HCT116 (cell line): Measurements from ENCODE around the gene RASAL2. TPM values are rescaled to one million over a fixed set of nuclear protein-coding genes. Genes with fewer than 3 reads are reported as not detected.

ENCODE experiments used
- ATAC-seq: fragments of 200-7000 bp; cut with Tn5 transposase; 2 replicates; pipeline ENCODE4 v1.9.1; 2020; ENCODE audit warnings: mild to moderate bottlenecking, moderate library complexity
- BruUV-seq: library from RNA; stranded (reverse); fragments of 400-500 nt; replicated peaks from 2 replicates; lab custom pipeline; 2021; lab: Mats Ljungman, UMichigan
- CTCF ChIA-PET: fragments of 300-600 bp; sonication (Branson Sonifier 250); formaldehyde crosslinking; loops from one replicate; lab custom pipeline; 2021; ENCODE audit warnings: antibody characterized with exemption; lab: Charles Lee
- POLR2A ChIA-PET: fragments of 300-600, 350-600 bp; sonication (Branson Sonifier 250); formaldehyde crosslinking; loops from one replicate; lab custom pipeline; 2021; ENCODE audit warnings: antibody characterized with exemption; lab: Charles Lee
- RAD21 ChIA-PET, 2 experiments: fragments of 300-600 bp; sonication (Branson Sonifier 250); formaldehyde crosslinking; loops; one replicate each; lab custom pipeline; 2023; ENCODE audit warnings: low total read pairs in 2 of 2; ENCODE audit not compliant: uncharacterized antibody in 2 of 2, unreplicated experiment in 2 of 2, low non-redundant PET in 1 of 2; lab: Charles Lee
- DNase-seq: peaks from one replicate; pipeline ENCODE4 v3.0.0-alpha.2; 2010; ENCODE audit warnings: low read depth, low spot score
- H2AFZ ChIP-seq: fragments of 200-600 bp; shearing (Covaris generic), sonication (generic); 2 replicates; pipeline ENCODE4 v1.6.1; 2017; ENCODE audit warnings: low read depth, mixed run types, mixed read lengths, antibody characterized with exemption, low read length; ENCODE audit not compliant: poor library complexity, severe bottlenecking
- H3K27ac ChIP-seq: 2 replicates; pipeline ENCODE4 v1.5.1; 2012; ENCODE audit warnings: low read depth, low read length
- H3K27me3 ChIP-seq: fragments of 200-600 bp; sonication (generic); 2 replicates; pipeline ENCODE4 v1.6.1; 2016; ENCODE audit warnings: mixed run types, low read length, mixed read lengths; ENCODE audit not compliant: insufficient read depth
- H3K36me3 ChIP-seq, 2 experiments: fragments of 200-500 bp in 1 of 2; fragments of 200-600 bp in 1 of 2; sonication (Bioruptor generic) in 1 of 2; sonication (generic) in 1 of 2; 2 replicates each; pipeline versions ENCODE4 v1.5.1 to v1.6.1; 2014 to 2016; ENCODE audit warnings: low read length in 2 of 2, inconsistent platforms in 1 of 2, mixed read lengths in 1 of 2, mixed run types in 1 of 2; ENCODE audit not compliant: insufficient read depth in 2 of 2, control insufficient read depth in 1 of 2
- H3K4me1 ChIP-seq, 2 experiments: fragments of 200-600 bp in 1 of 2; sonication (generic) in 1 of 2; 2 replicates each; pipeline versions ENCODE4 v1.5.1 to v1.6.1; 2012 to 2017; ENCODE audit warnings: low read length in 2 of 2, inconsistent platforms in 1 of 2, mild to moderate bottlenecking in 1 of 2, mixed read lengths in 1 of 2, mixed run types in 1 of 2, moderate library complexity in 1 of 2; ENCODE audit not compliant: insufficient read depth in 2 of 2, control insufficient read depth in 1 of 2
- H3K4me2 ChIP-seq: fragments of 200-600 bp; sonication (generic); 2 replicates; pipeline ENCODE4 v1.6.1; 2017; ENCODE audit warnings: mixed run types, low read length, mixed read lengths
- H3K4me3 ChIP-seq, 2 experiments: fragments of 200-600 bp in 1 of 2; sonication (generic) in 1 of 2; replicated peaks in 1 of 2; 2 replicates each; pipeline ENCODE4 v1.5.1; 2011 to 2016; ENCODE audit warnings: low read length in 2 of 2, control low read depth in 1 of 2, low read depth in 1 of 2, mild to moderate bottlenecking in 1 of 2, mixed read lengths in 1 of 2, mixed run types in 1 of 2
- H3K79me2 ChIP-seq: fragments of 200-600 bp; sonication (generic); 2 replicates; pipeline ENCODE4 v1.6.1; 2017; ENCODE audit warnings: mild to moderate bottlenecking, mixed run types, low read length, moderate library complexity, mixed read lengths; ENCODE audit not compliant: insufficient read depth
- H3K9ac ChIP-seq: fragments of 200-600 bp; sonication (generic); 2 replicates; pipeline ENCODE4 v1.6.1; 2016; ENCODE audit warnings: low read length, mixed read lengths
- H3K9me2 ChIP-seq: fragments of 200-600 bp; sonication (generic), shearing (Covaris generic); 2 replicates; pipeline ENCODE4 v1.6.1; 2017; ENCODE audit warnings: mixed run types, mild to moderate bottlenecking, moderate library complexity; ENCODE audit not compliant: insufficient read depth
- H3K9me3 ChIP-seq, 2 experiments: fragments of 200-500 bp in 1 of 2; fragments of 200-600 bp in 1 of 2; sonication (Bioruptor generic) in 1 of 2; sonication (generic) in 1 of 2; 2 replicates each; pipeline ENCODE4 v1.6.1; 2014 to 2017; ENCODE audit warnings: low read length in 2 of 2, mixed read lengths in 2 of 2, inconsistent platforms in 1 of 2, low read depth in 1 of 2, mild to moderate bottlenecking in 1 of 2, mixed run types in 1 of 2, moderate library complexity in 1 of 2; ENCODE audit not compliant: control insufficient read depth in 1 of 2, insufficient read depth in 1 of 2
- H4K20me1 ChIP-seq: fragments of 200-600 bp; sonication (generic), shearing (Covaris generic); 2 replicates; pipeline ENCODE4 v1.6.1; 2017; ENCODE audit warnings: mixed run types, mild to moderate bottlenecking, moderate library complexity; ENCODE audit not compliant: insufficient read depth
- CEBPB ChIP-seq: IDR thresholded peaks from 2 replicates; pipeline ENCODE4 v1.6.1; 2012; ENCODE audit warnings: low read depth
- JUND ChIP-seq: IDR thresholded peaks from 2 replicates; pipeline ENCODE4 v1.6.1; 2012
- SIN3A ChIP-seq: IDR thresholded peaks from 2 replicates; pipeline ENCODE4 v1.6.1; 2012; ENCODE audit warnings: low read depth
- YY1 ChIP-seq: IDR thresholded peaks from 2 replicates; pipeline ENCODE4 v1.6.1; 2011; ENCODE audit warnings: low read length, low read depth, moderate library complexity, mild to moderate bottlenecking; ENCODE audit not compliant: insufficient replicate concordance; ENCODE audit errors: extremely low read depth
- ZFX ChIP-seq: fragments of 450-650 bp; IDR thresholded peaks from 2 replicates; pipeline ENCODE4 v1.6.1; 2017
- intact Hi-C: fragments of 100-400 bp; cut with micrococcal nuclease; formaldehyde crosslinking; loops from 2 replicates; pipeline ENCODE4 v1.10.0; 2022
- total RNA-seq: library from RNA; stranded (reverse); gene quantifications from one replicate; pipeline ENCODE4 v1.2.1, GENCODE V29; 2021; ENCODE audit not compliant: unreplicated experiment
- TF ChIP-seq, protein P1 (sequence below): IDR thresholded peaks from 2 replicates; pipeline ENCODE4 v1.6.1; 2011; ENCODE audit warnings: mild to moderate bottlenecking, low read length, moderate library complexity; ENCODE audit not compliant: insufficient replicate concordance; ENCODE audit errors: extremely low read depth
- TF ChIP-seq, protein P2 (sequence below), 3 experiments: fragments of 200-600 bp in 1 of 3; sonication (generic) in 1 of 3; IDR thresholded peaks in 2 of 3; conservative IDR thresholded peaks in 1 of 3; 2 replicates each; pipeline ENCODE4 v1.5.1; 2012 to 2017; ENCODE audit warnings: low read depth in 2 of 3, low read length in 2 of 3, antibody characterized with exemption in 1 of 3, borderline replicate concordance in 1 of 3, control low read depth in 1 of 3, mild to moderate bottlenecking in 1 of 3, mixed read lengths in 1 of 3, mixed run types in 1 of 3, moderate library complexity in 1 of 3; ENCODE audit not compliant: insufficient read depth in 1 of 3

Gene RASAL2
- total RNA-seq, 1 experiment from 2014 or later, result 11.7 TPM

DNA sequence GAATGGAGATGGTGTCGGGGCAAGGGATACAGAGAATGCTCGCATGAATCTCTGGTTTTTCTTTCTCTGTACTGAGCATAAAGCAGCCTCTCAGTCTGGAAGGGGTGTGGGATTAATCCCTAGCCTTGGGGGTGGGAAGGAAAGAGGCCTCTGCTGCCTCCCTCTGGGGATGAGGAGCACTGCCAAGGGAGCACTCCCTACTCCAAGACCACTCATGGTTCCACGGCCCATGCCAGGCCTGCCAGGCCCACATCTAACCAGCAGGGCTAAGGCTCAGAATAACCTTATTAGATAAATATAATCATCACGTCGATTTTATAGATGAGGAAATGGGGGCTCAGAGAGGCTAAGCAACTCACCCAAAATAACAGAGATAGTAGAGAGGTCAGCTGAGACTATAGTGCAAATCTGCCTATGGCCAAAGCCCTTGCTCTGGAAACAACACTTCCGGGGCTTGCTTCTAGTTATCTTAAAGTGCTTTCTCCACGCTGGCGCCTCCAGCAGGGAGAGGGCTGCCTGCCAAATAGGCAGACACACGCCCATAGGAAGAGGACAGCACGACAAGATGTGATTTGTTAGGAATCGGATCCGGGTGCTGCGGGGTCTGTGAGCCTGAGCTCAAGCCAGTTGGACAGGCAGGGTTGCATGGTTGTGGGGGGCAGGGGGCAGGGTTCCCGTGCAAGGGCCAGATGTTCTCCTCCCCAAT, 419.5 kb downstream of the RASAL2 start:
- TF ChIP-seq JUND (no peak), SIN3A (no peak), ZFX (no peak), YY1 (no peak), CEBPB (no peak)
- TF ChIP-seq, protein P1, sequence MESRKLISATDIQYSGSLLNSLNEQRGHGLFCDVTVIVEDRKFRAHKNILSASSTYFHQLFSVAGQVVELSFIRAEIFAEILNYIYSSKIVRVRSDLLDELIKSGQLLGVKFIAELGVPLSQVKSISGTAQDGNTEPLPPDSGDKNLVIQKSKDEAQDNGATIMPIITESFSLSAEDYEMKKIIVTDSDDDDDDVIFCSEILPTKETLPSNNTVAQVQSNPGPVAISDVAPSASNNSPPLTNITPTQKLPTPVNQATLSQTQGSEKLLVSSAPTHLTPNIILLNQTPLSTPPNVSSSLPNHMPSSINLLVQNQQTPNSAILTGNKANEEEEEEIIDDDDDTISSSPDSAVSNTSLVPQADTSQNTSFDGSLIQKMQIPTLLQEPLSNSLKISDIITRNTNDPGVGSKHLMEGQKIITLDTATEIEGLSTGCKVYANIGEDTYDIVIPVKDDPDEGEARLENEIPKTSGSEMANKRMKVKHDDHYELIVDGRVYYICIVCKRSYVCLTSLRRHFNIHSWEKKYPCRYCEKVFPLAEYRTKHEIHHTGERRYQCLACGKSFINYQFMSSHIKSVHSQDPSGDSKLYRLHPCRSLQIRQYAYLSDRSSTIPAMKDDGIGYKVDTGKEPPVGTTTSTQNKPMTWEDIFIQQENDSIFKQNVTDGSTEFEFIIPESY, result no peak
- TF ChIP-seq, protein P2, sequence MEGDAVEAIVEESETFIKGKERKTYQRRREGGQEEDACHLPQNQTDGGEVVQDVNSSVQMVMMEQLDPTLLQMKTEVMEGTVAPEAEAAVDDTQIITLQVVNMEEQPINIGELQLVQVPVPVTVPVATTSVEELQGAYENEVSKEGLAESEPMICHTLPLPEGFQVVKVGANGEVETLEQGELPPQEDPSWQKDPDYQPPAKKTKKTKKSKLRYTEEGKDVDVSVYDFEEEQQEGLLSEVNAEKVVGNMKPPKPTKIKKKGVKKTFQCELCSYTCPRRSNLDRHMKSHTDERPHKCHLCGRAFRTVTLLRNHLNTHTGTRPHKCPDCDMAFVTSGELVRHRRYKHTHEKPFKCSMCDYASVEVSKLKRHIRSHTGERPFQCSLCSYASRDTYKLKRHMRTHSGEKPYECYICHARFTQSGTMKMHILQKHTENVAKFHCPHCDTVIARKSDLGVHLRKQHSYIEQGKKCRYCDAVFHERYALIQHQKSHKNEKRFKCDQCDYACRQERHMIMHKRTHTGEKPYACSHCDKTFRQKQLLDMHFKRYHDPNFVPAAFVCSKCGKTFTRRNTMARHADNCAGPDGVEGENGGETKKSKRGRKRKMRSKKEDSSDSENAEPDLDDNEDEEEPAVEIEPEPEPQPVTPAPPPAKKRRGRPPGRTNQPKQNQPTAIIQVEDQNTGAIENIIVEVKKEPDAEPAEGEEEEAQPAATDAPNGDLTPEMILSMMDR (IDR thresholded peaks at IDR 0.05 in 2 of 3, conservative IDR thresholded peaks at IDR 0.05 in 1 of 3; ENCODE audit: borderline replicate concordance in 1 of 3, insufficient read depth in 1 of 3, low read depth in 2 of 3, low read length in 2 of 3), result 0 out of 6 replicates have a peak, but pooled peaks of 1 of the 3 experiments have one; percentile 19
- Histone ChIP-seq H3K79me2 (no peaks in the 10 kb centered on the region), H4K20me1 (no peaks in the 10 kb centered on the region), H3K4me3 (no peak overlapping the region), H3K4me2 (no peak overlapping the region), H2AFZ (no peak overlapping the region), H3K9me3 (no peaks in the 10 kb centered on the region), H3K4me1 (no peaks in the 10 kb centered on the region), H3K9me2 (no peaks in the 10 kb centered on the region), H3K27ac (no peak overlapping the region), H3K36me3 (no peaks in the 10 kb centered on the region), H3K9ac (no peak overlapping the region), H3K27me3 (no peaks in the 10 kb centered on the region)
- ATAC-seq, result peak; percentile 69
- intact Hi-C loops, result no loop called here
- CTCF ChIA-PET, result interaction anchor here (1.4 to 4.2 kb wide), 2 partner anchors 12 to 203 kb away, joined by 3 to 23 read pairs; no protein-coding TSS in a partner anchor
- no TSS peak for BruUV-seq
- DNase-seq, result no peak
- RAD21 ChIA-PET, result no interaction called here
- POLR2A ChIA-PET, result no interaction called here
